H1 (cell line): ENCODE data around the gene CRYGA. TPM values are rescaled to one million over a fixed set of nuclear protein-coding genes. Genes with fewer than 3 reads are reported as not detected.

ENCODE experiments used
- CTCF ChIA-PET: fragments of 300-600 bp; sonication (Branson Sonifier 250); formaldehyde crosslinking; loops from one replicate; lab custom pipeline; 2021; ENCODE audit not compliant: partially characterized antibody; lab: Charles Lee
- POLR2A ChIA-PET: fragments of 300-600 bp; sonication (Branson Sonifier 250); formaldehyde crosslinking; loops from one replicate; lab custom pipeline; 2021; ENCODE audit warnings: inconsistent platforms; ENCODE audit not compliant: partially characterized antibody; lab: Charles Lee
- DNase-seq, 2 experiments: peaks; one replicate each; pipeline versions ENCODE4 v3.0.0 to v3.0.0-alpha.2; 2010 to 2022; ENCODE audit warnings: low spot score in 2 of 2, low read depth in 1 of 2, mixed read lengths in 1 of 2
- FAIRE-seq: peaks from 2 replicates; lab custom pipeline; 2011; peaks lifted over from hg19 to GRCh38; lab: Jason Lieb, UNC
- H2AFZ ChIP-seq: 2 replicates; pipeline ENCODE4 v1.8.1; 2012; ENCODE audit warnings: low read length, inconsistent platforms
- H2AK5ac ChIP-seq: 2 replicates; pipeline ENCODE4 v1.6.1; 2013; ENCODE audit warnings: low read depth, low read length
- H2BK120ac ChIP-seq: replicated peaks from 2 replicates; pipeline ENCODE3; 2013; ENCODE audit warnings: low read depth, low read length, inconsistent platforms
- H2BK12ac ChIP-seq: 2 replicates; pipeline ENCODE4 v1.6.1; 2013; ENCODE audit warnings: low read depth, low read length
- H2BK15ac ChIP-seq: 2 replicates; pipeline ENCODE4 v1.6.1; 2013; ENCODE audit warnings: low read length
- H2BK20ac ChIP-seq: 2 replicates; pipeline ENCODE4 v1.6.1; 2013; ENCODE audit warnings: low read length
- H2BK5ac ChIP-seq: 2 replicates; pipeline ENCODE4 v1.6.1; 2013; ENCODE audit warnings: low read depth, low read length
- H3K14ac ChIP-seq: 2 replicates; pipeline ENCODE4 v1.6.1; 2013; ENCODE audit warnings: inconsistent platforms; ENCODE audit not compliant: insufficient read length
- H3K18ac ChIP-seq: 2 replicates; pipeline ENCODE4 v1.6.1; 2013; ENCODE audit warnings: low read length; ENCODE audit errors: extremely low read depth
- H3K23ac ChIP-seq: 2 replicates; pipeline ENCODE4 v1.6.1; 2013; ENCODE audit warnings: inconsistent platforms; ENCODE audit not compliant: insufficient read length
- H3K23me2 ChIP-seq: 2 replicates; pipeline ENCODE4 v1.6.1; 2013; ENCODE audit warnings: low read depth, low read length
- H3K27ac ChIP-seq: 2 replicates; pipeline ENCODE4 v1.6.1; 2011; ENCODE audit warnings: low read depth, low read length, inconsistent platforms
- H3K27me3 ChIP-seq, 4 experiments: replicated peaks in 1 of 4; 1 replicate in 1 of 4; 2 replicates in 3 of 4; pipeline versions ENCODE4 v1.6.1 to v1.8.1; 2011 to 2013; ENCODE audit warnings: low read length in 3 of 4, mild to moderate bottlenecking in 3 of 4, inconsistent platforms in 2 of 4, mixed read lengths in 2 of 4, moderate library complexity in 1 of 4; ENCODE audit not compliant: control insufficient read depth in 3 of 4, insufficient read depth in 3 of 4; ENCODE audit errors: extremely low read depth in 1 of 4
- H3K36me3 ChIP-seq, 4 experiments: 2 replicates each; pipeline versions ENCODE4 v1.6.1 to v1.8.1; 2011 to 2013; ENCODE audit warnings: mild to moderate bottlenecking in 4 of 4, low read length in 3 of 4, moderate library complexity in 2 of 4, control low read depth in 1 of 4, inconsistent platforms in 1 of 4; ENCODE audit not compliant: insufficient read depth in 4 of 4, control insufficient read depth in 2 of 4
- H3K4ac ChIP-seq: replicated peaks from 2 replicates; pipeline ENCODE3; 2013; ENCODE audit warnings: low read length, low read depth, mixed read lengths, inconsistent platforms; ENCODE audit not compliant: insufficient read length
- H3K4me1 ChIP-seq, 4 experiments: replicated peaks in 1 of 4; 1 replicate in 1 of 4; 2 replicates in 3 of 4; pipeline versions ENCODE4 v1.6.1 to v1.8.1; 2011 to 2013; ENCODE audit warnings: low read length in 3 of 4, inconsistent platforms in 2 of 4, mixed read lengths in 1 of 4; ENCODE audit not compliant: insufficient read depth in 4 of 4, control insufficient read depth in 3 of 4
- H3K4me2 ChIP-seq, 2 experiments: 2 replicates each; pipeline versions ENCODE4 v1.6.1 to v1.8.1; 2011 to 2013; ENCODE audit warnings: low read depth in 2 of 2, low read length in 2 of 2, control low read depth in 1 of 2, inconsistent platforms in 1 of 2, mild to moderate bottlenecking in 1 of 2; ENCODE audit not compliant: insufficient read depth in 1 of 2
- H3K4me3 ChIP-seq, 4 experiments: fragments of 200-600, 300-600 bp in 1 of 4; sonication (generic), shearing (Covaris generic), sonication (Bioruptor Twin) in 1 of 4; 2 replicates each; pipeline versions ENCODE4 v1.5.1 to v1.8.1; 2011 to 2016; ENCODE audit warnings: low read length in 4 of 4, low read depth in 3 of 4, control low read depth in 2 of 4, inconsistent platforms in 2 of 4, mild to moderate bottlenecking in 2 of 4, mixed read lengths in 1 of 4, moderate library complexity in 1 of 4; ENCODE audit not compliant: insufficient read depth in 2 of 4; ENCODE audit errors: extremely low read depth in 1 of 4
- H3K56ac ChIP-seq: replicated peaks from 2 replicates; pipeline ENCODE3; 2013; ENCODE audit warnings: low read depth, mild to moderate bottlenecking, mixed read lengths, low read length, inconsistent platforms; ENCODE audit not compliant: insufficient read length
- H3K79me1 ChIP-seq: 2 replicates; pipeline ENCODE4 v1.6.1; 2013; ENCODE audit warnings: low read depth, low read length, control low read depth
- H3K79me2 ChIP-seq, 2 experiments: 2 replicates each; pipeline versions ENCODE4 v1.6.1 to v1.8.1; 2012 to 2013; ENCODE audit warnings: low read length in 2 of 2, mild to moderate bottlenecking in 2 of 2, inconsistent platforms in 1 of 2; ENCODE audit not compliant: insufficient read depth in 2 of 2, control insufficient read depth in 1 of 2
- H3K9ac ChIP-seq, 4 experiments: replicated peaks in 1 of 4; 1 replicate in 1 of 4; 2 replicates in 3 of 4; pipeline versions ENCODE4 v1.6.1 to v1.8.1; 2011 to 2013; ENCODE audit warnings: low read depth in 3 of 4, low read length in 3 of 4, control low read depth in 2 of 4, mild to moderate bottlenecking in 2 of 4, moderate library complexity in 2 of 4, inconsistent platforms in 1 of 4; ENCODE audit errors: extremely low read depth in 1 of 4
- H3K9me3 ChIP-seq, 2 experiments: 2 replicates each; pipeline versions ENCODE4 v1.6.1 to v1.8.1; 2012 to 2013; ENCODE audit warnings: mild to moderate bottlenecking in 2 of 2, moderate library complexity in 2 of 2, control low read depth in 1 of 2, inconsistent platforms in 1 of 2, low read depth in 1 of 2, low read length in 1 of 2, mixed read lengths in 1 of 2; ENCODE audit not compliant: insufficient read depth in 2 of 2
- H4K20me1 ChIP-seq, 2 experiments: replicated peaks in 1 of 2; 2 replicates each; pipeline versions ENCODE3 to v1.8.1; 2011 to 2013; ENCODE audit warnings: inconsistent platforms in 2 of 2, low read length in 2 of 2, mild to moderate bottlenecking in 1 of 2; ENCODE audit not compliant: insufficient read depth in 2 of 2, control insufficient read depth in 1 of 2
- H4K5ac ChIP-seq: 2 replicates; pipeline ENCODE4 v1.6.1; 2013; ENCODE audit warnings: low read length, low read depth, mixed read lengths, inconsistent platforms; ENCODE audit not compliant: insufficient read length
- H4K8ac ChIP-seq: 2 replicates; pipeline ENCODE4 v1.8.0; 2013; ENCODE audit warnings: mild to moderate bottlenecking, moderate library complexity, low read length, inconsistent platforms; ENCODE audit not compliant: insufficient read depth; ENCODE audit errors: extremely low read depth
- H4K91ac ChIP-seq: replicated peaks from 2 replicates; pipeline ENCODE3; 2013; ENCODE audit warnings: low read length, mixed read lengths, inconsistent platforms; ENCODE audit not compliant: insufficient read length
- EP300 ChIP-seq, 2 experiments: IDR thresholded peaks; 1 replicate in 1 of 2; 2 replicates in 1 of 2; pipeline ENCODE4 v1.6.1; 2011 to 2012; ENCODE audit warnings: low read depth in 2 of 2, low read length in 2 of 2, mild to moderate bottlenecking in 2 of 2, borderline replicate concordance in 1 of 2, inconsistent platforms in 1 of 2, moderate library complexity in 1 of 2
- POU5F1 ChIP-seq: IDR thresholded peaks from 2 replicates; pipeline ENCODE4 v1.6.1; 2011; ENCODE audit warnings: low read depth, mild to moderate bottlenecking, low read length, moderate library complexity
- RAD21 ChIP-seq, 2 experiments: IDR thresholded peaks in 1 of 2; conservative IDR thresholded peaks in 1 of 2; 2 replicates each; pipeline ENCODE4 v1.6.1; 2011; ENCODE audit warnings: low read depth in 2 of 2, low read length in 2 of 2, improper control_type of control experiment in 1 of 2, inconsistent platforms in 1 of 2, mild to moderate bottlenecking in 1 of 2, moderate library complexity in 1 of 2
- SRF ChIP-seq: IDR thresholded peaks from 2 replicates; pipeline ENCODE4 v1.6.1; 2011; ENCODE audit warnings: mild to moderate bottlenecking, low read depth, low read length, moderate library complexity
- TAF1 ChIP-seq: IDR thresholded peaks from 2 replicates; pipeline ENCODE4 v1.6.1; 2011; ENCODE audit warnings: mild to moderate bottlenecking, low read depth, low read length
- TBP ChIP-seq: IDR thresholded peaks from 2 replicates; pipeline ENCODE4 v1.6.1; 2011; ENCODE audit warnings: low read depth, low read length, improper control_type of control experiment
- WGBS, 2 experiments: shearing (Covaris generic) in 1 of 2; methylation state at CpG; one replicate each; pipeline versions ENCODE4 v1.1.6 to v1.1.7; 2013 to 2015; ENCODE audit warnings: low lambda C conversion rate in 2 of 2, mixed read lengths in 2 of 2, inconsistent platforms in 1 of 2, low coverage in 1 of 2, missing lambda C conversion rate in 1 of 2; ENCODE audit not compliant: insufficient replicate concordance in 2 of 2, insufficient coverage in 1 of 2, insufficient read length in 1 of 2; ENCODE audit errors: extremely low coverage in 1 of 2, missing lambda C conversion rate in 1 of 2; 5-methylcytosine and 5-hydroxymethylcytosine counted together
- polyA plus RNA-seq, 7 experiments: library from polyadenylated mRNA; depleted of rRNA in 3 of 7; stranded (reverse) in 5 of 7; unstranded in 2 of 7; fragments of >200 nt in 5 of 7; fragments of 200-250 nt in 2 of 7; gene quantifications; 1 replicate in 5 of 7; 2 replicates in 1 of 7; 4 replicates in 1 of 7; pipeline versions ENCODE4 v1.2.1 to v1.2.3, GENCODE V29; 2011 to 2013; ENCODE audit warnings: missing spikeins in 2 of 7, mixed read lengths in 2 of 7
- total RNA-seq: library from RNA; stranded (reverse); fragmentation: NEBNext Ultra II Directional; extraction: Animal tissue kit (Norgen Biotek cat#: 25700); gene quantifications from 2 replicates; pipeline ENCODE4 v1.2.1, GENCODE V29; 2021
- TF ChIP-seq, protein P1 (sequence below), 3 experiments: IDR thresholded peaks; 1 replicate in 2 of 3; 2 replicates in 1 of 3; pipeline versions ENCODE4 v1.5.1 to v1.6.1; 2011; ENCODE audit warnings: low read length in 3 of 3, mild to moderate bottlenecking in 3 of 3, inconsistent platforms in 2 of 3, low read depth in 1 of 3, moderate library complexity in 1 of 3; ENCODE audit not compliant: insufficient read depth in 1 of 3; ENCODE audit errors: control extremely low read depth in 1 of 3

CRYGA gene
- total and polyA plus RNA-seq, 2 of the 8 experiments (the other 6 are each of a cell fraction or from before 2014, with no cell fraction given), result not detected

DNA sequence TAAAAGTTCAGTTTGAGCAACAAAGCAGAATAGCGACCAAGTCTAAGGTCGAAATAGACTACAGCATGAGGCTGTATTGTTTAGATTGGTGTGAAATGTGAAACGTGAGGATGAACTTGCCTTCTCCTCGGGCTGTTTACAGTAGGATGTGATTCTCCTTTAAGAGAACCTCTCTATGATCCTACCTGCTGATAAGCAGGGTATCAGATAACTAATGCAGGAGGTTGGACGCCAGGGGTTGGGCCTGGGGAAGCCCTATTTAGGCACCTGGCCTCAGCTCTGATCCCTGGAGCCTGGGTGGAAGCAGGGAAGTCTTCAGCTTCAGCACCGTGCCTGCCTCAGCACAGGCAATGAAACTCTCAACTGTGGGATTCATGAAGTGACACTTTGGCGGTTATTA, 50.4 kb downstream of the CRYGA start:
- Histone ChIP-seq H3K14ac (no peak overlapping the region), H3K79me1 (no peaks in the 10 kb centered on the region), H2BK20ac (no peak overlapping the region), H3K79me2 (no peaks in the 10 kb centered on the region), H3K4me3 (peak overlapping the region in 2 of 4 experiments; percentile 40 to 49; a peak in 4 of 8 replicates), H2AK5ac (no peak overlapping the region), H4K91ac (no peak overlapping the region), H3K9me3 (no peaks in the 10 kb centered on the region), H4K8ac (no peak overlapping the region), H2BK15ac (no peak overlapping the region), H2BK120ac (no peak overlapping the region), H2BK5ac (peak overlapping the region; percentile 48; the same call in 1 of the 2 replicates), H3K27ac (no peak overlapping the region), H3K4ac (no peak overlapping the region), H2BK12ac (peak overlapping the region; percentile 27; the same call in 1 of the 2 replicates), H3K36me3 (peaks cover 0 to 2% (median 0%) of the 10 kb centered on the region in 4 experiments; a peak in 1 of 8 replicates), H3K23ac (no peak overlapping the region), H3K56ac (no peak overlapping the region), H3K4me2 (peak overlapping the region; percentile 29 to 62), H4K20me1 (no peaks in the 10 kb centered on the region), H2AFZ (peak overlapping the region; percentile 27; the same call in 1 of the 2 replicates), H3K23me2 (no peaks in the 10 kb centered on the region; the same call in 1 of the 2 replicates), H3K9ac (no peak overlapping the region), H3K27me3 (no peaks in the 10 kb centered on the region), H3K4me1 (peaks cover 3 to 13% (median 8%) of the 10 kb centered on the region in 4 experiments; a peak in 5 of 7 replicates), H4K5ac (no peak overlapping the region), H3K18ac (peak overlapping the region; percentile 38; the same call in 1 of the 2 replicates)
- CTCF ChIA-PET, result interaction anchor here (0.8 to 1.3 kb wide), 3 partner anchors 9 to 70 kb away, joined by 3 to 4 read pairs (median 3); no protein-coding TSS in a partner anchor
- FAIRE-seq (peak; percentile 93), DNase-seq (peak; percentile 39 to 62)
- POLR2A ChIA-PET, result interaction anchor here (0.6 to 1.6 kb wide), 4 partner anchors 9 to 143 kb away, joined by 3 read pairs; no protein-coding TSS in a partner anchor
- TF ChIP-seq, protein P1, sequence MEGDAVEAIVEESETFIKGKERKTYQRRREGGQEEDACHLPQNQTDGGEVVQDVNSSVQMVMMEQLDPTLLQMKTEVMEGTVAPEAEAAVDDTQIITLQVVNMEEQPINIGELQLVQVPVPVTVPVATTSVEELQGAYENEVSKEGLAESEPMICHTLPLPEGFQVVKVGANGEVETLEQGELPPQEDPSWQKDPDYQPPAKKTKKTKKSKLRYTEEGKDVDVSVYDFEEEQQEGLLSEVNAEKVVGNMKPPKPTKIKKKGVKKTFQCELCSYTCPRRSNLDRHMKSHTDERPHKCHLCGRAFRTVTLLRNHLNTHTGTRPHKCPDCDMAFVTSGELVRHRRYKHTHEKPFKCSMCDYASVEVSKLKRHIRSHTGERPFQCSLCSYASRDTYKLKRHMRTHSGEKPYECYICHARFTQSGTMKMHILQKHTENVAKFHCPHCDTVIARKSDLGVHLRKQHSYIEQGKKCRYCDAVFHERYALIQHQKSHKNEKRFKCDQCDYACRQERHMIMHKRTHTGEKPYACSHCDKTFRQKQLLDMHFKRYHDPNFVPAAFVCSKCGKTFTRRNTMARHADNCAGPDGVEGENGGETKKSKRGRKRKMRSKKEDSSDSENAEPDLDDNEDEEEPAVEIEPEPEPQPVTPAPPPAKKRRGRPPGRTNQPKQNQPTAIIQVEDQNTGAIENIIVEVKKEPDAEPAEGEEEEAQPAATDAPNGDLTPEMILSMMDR (IDR thresholded peaks at IDR 0.05; ENCODE audit: control extremely low read depth in 1 of 3, insufficient read depth in 1 of 3, low read depth in 1 of 3, low read length in 3 of 3), result no peak
- TF ChIP-seq RAD21 (IDR thresholded peaks at IDR 0.05 in 1 of 2, conservative IDR thresholded peaks at IDR 0.05 in 1 of 2; ENCODE audit: low read depth in 2 of 2, low read length in 2 of 2) (peak in 1 of 2 experiments; percentile 19; a peak in 1 of 4 replicates), TAF1 (peak; percentile 52), EP300 (IDR thresholded peaks at IDR 0.05; ENCODE audit: borderline replicate concordance in 1 of 2, low read depth in 2 of 2, low read length in 2 of 2) (no peak), TBP (peak; percentile 82), SRF (0 out of 2 replicates have a peak, but pooled peaks have one; percentile 34), POU5F1 (no peak)
- WGBS, 2 experiments, result 16% methylated on average over 7 of the region's 7 CpGs; no CpG with 5 or more reads in 1 of the 2 experiments
